NCI-H1048 (cell line): ENCODE measurements around the gene MREG.
"Not testable (repeated sequence)": the region's sequence is repeated elsewhere in the genome, so short reads cannot be mapped to it uniquely, and the experiment has no call there.

Experiments used
- DNase-seq: peaks from one replicate; lab custom pipeline; 2025; lab: John Stamatoyannopoulos, UW

MREG gene

DNA sequence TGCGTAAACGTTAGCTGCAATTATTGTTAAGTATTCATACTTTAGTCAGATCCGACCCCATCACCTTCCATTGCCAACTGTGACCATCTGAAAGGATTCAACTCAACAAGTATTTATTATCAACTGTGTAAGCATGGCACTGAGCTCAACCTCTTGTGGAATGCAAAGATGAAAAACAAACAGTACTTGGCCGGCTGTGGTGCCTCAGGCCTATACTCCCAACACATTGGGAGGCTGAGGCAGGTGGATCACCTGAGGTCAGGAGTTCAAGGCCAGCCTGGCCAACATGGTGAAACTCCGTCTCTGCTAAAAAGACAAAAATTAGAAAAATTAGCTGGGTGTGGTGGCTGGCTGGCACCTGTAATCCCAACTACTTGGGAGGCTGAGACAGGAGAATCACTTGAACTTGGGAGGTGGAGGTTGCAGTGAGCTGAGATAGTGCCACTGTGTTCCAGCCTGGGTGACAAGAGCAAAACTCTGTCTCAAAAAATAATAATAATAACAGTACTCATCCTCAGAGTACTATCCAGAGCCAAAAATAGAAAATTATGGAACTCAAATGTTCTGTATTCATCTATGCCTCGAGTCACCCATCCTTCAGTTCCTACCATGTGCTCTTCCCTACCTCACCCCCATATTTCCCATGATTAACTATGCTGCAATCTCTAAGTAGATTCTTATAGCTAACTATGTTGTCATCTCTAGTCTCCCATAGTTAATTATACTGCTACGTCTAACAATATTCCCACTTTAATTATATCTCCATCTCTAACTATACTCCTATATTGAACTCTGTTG, 8.6 kb upstream of the MREG start:
- DNase-seq: no peak

- no peak for DNase-seq
These were observed 5.4 kb upstream of the MREG start for GRCh38 chr2:216018709-216019108.

DNA sequence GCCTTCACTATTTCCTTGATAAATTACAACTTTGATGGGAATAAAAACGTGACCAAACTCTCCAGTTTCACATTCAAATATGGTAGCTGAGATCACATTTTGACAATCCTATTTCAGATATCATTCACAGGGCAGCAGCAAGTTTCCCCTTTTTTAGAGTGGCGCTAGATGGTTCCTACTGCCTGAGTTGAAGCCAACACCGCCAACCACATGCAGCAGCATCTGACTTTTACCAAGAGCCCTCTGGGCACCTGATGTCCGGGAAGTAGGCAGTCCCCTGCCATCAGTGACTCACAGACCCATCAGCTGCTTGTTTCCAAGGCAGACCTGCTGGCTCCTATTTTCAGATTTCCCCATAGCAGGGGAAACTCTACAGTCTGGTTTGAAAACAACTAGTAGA, 4.0 kb upstream of the MREG start:
- no peak for DNase-seq

- no peak for DNase-seq
These were observed 3.2 kb upstream of the MREG start for GRCh38 chr2:216016581-216016980.

DNA sequence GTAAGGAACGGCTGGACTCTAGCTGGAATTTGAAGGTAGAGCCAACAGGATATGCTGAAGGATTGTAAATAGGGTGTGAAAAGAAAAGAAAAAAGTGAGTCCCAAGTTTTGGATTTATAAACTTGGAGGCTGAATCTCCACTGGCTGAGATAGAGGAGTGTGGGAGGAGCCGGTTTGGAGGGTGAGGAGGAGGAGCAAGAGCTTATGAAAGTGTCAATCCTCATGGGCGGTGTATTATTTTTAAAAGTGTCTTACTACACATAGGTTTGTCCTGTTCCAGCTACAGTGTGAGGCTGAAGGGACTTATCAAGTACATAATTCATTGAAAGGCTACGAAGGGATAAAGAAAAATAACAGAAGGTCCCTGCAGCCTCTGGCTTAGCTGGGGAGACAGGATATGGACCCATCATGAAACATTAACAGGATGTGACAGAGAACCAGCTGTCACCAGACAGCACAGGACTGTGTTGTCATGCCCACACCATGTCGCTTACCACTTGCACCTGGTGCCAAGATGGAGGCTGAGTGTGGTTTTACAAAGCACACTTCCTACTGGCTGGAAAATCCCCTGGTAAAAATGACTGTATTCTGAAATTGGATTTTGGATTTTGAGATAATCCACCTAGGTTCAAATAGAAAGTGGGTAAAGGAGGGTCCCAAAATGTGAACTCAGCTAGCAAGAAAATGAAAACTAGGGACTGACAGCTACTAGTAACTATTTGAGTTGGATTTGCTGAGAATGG, 2.5 kb upstream of the MREG start:
- DNase-seq: no peak

DNA sequence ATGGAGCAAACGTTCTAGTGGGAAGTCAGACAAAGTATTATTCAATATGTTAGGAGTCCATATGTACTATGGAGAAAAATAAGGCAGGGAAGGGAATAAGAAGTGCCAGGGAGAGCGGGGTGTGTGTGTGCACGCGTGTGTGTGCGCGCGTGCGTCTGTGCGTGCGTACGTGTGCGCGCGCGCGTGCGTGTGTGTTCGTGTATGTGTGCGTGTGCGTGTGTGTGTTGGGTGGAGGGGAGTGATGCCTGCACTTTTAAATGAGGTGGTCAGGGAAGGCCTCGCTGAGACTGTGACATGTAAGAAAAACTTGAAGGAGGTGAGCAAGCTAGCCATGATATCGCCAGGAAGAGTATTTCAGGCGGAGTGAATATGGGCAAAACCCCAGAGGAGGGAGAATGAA, 1.6 kb upstream of the MREG start:
- DNase-seq: no peak

DNA sequence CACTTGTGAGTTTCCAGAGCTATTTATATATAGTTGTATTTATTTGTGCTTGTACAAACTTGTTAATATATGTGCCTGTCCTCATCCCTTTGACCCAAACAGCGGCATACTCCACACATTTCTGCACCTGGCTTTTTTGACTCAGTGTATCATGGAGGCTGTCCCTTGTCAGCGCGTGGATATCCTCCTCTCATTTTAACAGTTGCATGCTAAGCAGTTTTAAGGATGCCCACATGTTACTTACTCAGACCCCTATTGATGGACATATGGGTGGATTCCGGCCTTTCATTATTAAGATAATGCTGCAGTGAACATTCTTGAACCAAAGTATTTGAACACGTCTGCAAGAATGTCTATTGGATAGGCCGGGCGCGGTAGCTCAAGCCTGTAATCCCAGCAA, 655 bp upstream of the MREG start:
- no peak for DNase-seq

GRCh38 chr2:216012830-216013079, 596 bp downstream of the MREG start:
- DNase-seq: no peak

- DNase-seq: no peak
These were observed 1.1 kb downstream of the MREG start for GRCh38 chr2:216012133-216012829.

DNA sequence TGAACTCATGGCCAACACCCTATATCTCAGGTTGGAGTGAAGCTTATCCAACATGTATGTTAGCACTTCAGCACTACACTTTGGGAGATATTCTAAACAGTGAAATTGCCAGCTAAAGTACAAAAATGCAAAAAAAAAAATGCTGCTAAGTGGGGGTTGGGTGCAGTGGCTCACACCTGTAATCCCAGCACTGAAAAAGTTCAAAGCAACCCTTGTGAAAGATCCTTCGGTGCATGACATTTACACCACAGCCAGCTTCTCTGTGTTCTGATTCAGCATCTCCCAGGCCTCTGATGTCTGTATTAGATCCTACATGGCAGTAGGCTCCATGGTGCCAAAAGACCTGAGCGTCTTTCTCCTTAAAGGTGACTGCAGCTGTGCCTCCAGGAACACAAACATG, 4.1 kb downstream of the MREG start:
- DNase-seq: not testable (repeated sequence)

- no peak for DNase-seq
These were observed 5.0 kb downstream of the MREG start for GRCh38 chr2:216008387-216008786.

- no peak for DNase-seq
These were observed 7.1 kb downstream of the MREG start for GRCh38 chr2:216006164-216006663.

DNA sequence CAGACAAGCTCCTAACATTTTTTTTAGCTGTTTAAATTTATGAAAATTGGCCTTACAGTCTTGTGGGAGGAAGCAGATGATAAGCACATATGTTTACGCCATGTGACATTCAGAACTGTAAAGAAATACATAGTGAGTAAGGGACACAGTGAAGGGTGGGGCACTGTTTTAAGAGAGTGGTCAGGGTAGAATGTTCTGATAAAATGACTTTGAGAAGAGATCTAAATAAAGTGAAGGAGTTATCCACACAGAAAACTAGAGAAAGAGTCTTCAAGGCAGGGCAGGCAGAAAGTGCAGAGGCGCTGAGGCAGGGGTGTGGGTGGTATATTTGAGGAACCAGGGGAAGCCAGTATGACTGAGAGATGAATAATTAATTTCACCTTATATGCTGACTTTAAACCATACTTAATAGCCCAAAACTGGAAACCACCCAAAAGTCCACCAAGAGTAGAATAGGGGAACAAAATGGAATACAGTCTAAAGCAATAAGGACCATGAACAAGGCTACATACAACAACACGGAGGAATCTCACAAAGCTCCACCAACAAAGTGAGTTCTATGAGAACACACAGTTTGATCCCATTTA, 8.6 kb downstream of the MREG start:
- no peak for DNase-seq

DNA sequence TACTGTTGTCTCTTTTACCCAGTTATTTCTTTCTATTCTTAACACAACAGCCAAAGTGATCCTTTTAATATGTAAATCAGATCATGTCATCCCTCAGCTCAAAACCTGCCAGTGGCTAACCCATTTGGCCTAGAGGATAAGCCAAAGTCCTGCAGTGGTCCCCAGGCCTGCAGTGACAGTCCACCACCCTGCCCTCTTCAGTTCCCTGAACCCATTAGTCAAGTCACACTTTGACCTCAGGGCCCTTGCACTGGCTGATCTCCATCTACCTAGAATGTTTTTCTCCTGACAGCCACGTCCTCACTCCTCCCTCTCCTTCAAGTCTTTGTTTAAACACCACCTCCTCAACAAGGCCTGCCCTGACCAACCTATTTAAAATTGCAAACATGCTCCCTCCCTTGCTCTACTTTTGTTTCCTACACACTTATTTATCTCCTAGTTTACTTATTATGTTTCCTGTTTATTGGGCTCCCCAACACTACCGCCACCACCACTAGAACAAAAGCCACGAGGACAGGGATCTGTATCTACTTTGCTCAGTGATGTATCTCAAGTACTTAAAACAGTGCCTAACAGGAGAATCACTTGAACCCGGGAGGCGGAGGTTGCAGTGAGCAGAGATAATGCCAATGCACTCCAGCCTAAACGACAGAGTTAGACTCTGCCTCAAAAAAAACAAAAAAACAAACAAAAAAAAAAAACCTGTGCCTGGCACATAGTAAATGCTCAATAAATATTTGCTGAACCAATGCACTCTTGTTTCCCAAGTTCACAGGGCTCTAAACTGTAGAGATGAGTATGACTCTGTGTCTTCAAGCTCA, 9.3 kb downstream of the MREG start:
- no peak for DNase-seq

DNA sequence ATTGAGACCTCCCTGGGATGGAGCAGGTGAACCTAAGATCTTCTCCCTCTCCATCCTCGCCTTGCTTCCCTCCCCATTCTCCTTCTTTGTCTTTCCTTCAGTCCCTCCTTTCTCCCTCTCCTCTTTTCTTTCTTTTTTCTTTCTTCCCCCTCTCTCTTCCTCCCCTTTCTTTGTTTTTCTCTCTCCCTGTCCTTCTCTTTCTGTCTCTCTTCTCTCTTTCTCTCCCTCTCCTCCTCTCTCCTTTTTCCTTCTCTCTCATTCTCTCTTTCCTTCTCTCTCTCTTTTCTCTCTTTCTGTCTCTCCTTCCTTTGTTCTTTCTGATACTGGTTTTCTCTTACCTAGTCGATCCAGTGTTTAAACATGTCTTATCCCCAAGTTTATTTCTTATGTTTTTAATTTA, 10.7 kb downstream of the MREG start:
- DNase-seq: no peak

- DNase-seq: no peak
These were observed 11.2 kb downstream of the MREG start for GRCh38 chr2:216002101-216002678.

- no peak for DNase-seq
These were observed 11.9 kb downstream of the MREG start for GRCh38 chr2:216001216-216002100.

- no peak for DNase-seq
These were observed 14.7 kb downstream of the MREG start for GRCh38 chr2:215998636-215999035.

GRCh38 chr2:215997219-215997618, 16.1 kb downstream of the MREG start:
- no peak for DNase-seq

GRCh38 chr2:215994911-215995310, 18.4 kb downstream of the MREG start:
- DNase-seq: no peak
